Measurements from ENCODE around the gene IBA57. TPM values are rescaled to one million over a fixed set of nuclear protein-coding genes. Genes with fewer than 3 reads are reported as not detected.
A peak's percentile ranks its signal among the peaks of the same experiment; 100 is the strongest.

Gene IBA57
- total RNA-seq, 4 donors from 2014 or later, result 4.9 to 15.7 (median 12.3) TPM

- H3K9me3 ChIP-seq, result no peaks in the 10 kb centered on the region
- in situ Hi-C loops (cut with MboI; ENCODE audit: low sequenced_read_pairs in 4 of 4), result no loop called here
- ATAC-seq (no peak), DNase-seq (peak in 1 of 2 donors; percentile 7)
- intact Hi-C loops (cut with DNase I; ENCODE audit: low total_unique reads), result no loop called here
- TF ChIP-seq CTCF (IDR thresholded peaks at IDR 0.05 in 4 of 5, conservative IDR thresholded peaks at IDR 0.05 in 1 of 5) (no peak), POLR2A (IDR thresholded peaks at IDR 0.05) (no peak)
- peaks cover 0 to 30% of the 10 kb centered on the region in 2 donors for H3K36me3 ChIP-seq
- peaks cover 11 to 18% of the 10 kb centered on the region in 2 donors for H3K4me1 ChIP-seq
- H3K27me3 ChIP-seq, result no peaks in the 10 kb centered on the region
- peak overlapping the region in 1 of 4 donors; percentile 66 for H3K27ac ChIP-seq
- no peak overlapping the region for H3K4me3 ChIP-seq
Observed at GRCh38 chr1:228147768-228148167, 17.8 kb upstream of the IBA57 start.

- Histone ChIP-seq H3K27me3 (no peaks in the 10 kb centered on the region), H3K9me3 (no peaks in the 10 kb centered on the region), H3K4me1 (peaks cover 6 to 13% of the 10 kb centered on the region in 2 donors), H3K36me3 (peaks cover 0 to 30% of the 10 kb centered on the region in 2 donors), H3K27ac (peak overlapping the region in 3 of 4 donors; percentile 56 to 70 (median 66)), H3K4me3 (no peak overlapping the region)
- intact Hi-C loops (cut with DNase I; ENCODE audit: low total_unique reads) (no loop called here), in situ Hi-C loops (cut with MboI; ENCODE audit: low sequenced_read_pairs in 4 of 4) (no loop called here)
- ATAC-seq, result no peak
- no peak for TF ChIP-seq CTCF (IDR thresholded peaks at IDR 0.05 in 4 of 5, conservative IDR thresholded peaks at IDR 0.05 in 1 of 5)
- no peak for TF ChIP-seq POLR2A (IDR thresholded peaks at IDR 0.05)
- peak in 1 of 2 donors; percentile 8 for DNase-seq
Observed at GRCh38 chr1:228148196-228148861, 17.3 kb upstream of the IBA57 start.

- no peaks in the 10 kb centered on the region for H3K9me3 ChIP-seq
Observed at GRCh38 chr1:228148935-228149405, 16.6 kb upstream of the IBA57 start.

GRCh38 chr1:228149406-228150119 lies 16.0 kb upstream of the IBA57 start, which contains the start of gene GJC2:
GJC2 (plus strand) TSS chr1:228149930; CDS start chr1:228157759, 7,829 bp downstream.
- ATAC-seq (peak in 1 of 2 donors; percentile 41), DNase-seq (peak in 1 of 2 donors; percentile 25)
- Histone ChIP-seq H3K9me3 (no peaks in the 10 kb centered on the region), H3K36me3 (peaks cover 0 to 30% of the 10 kb centered on the region in 2 donors), H3K4me3 (no peak within 1 kb of the TSS), H3K27ac (peak within 1 kb of the TSS; percentile 56 to 70 (median 65)), H3K27me3 (no peaks in the 10 kb centered on the region), H3K4me1 (peaks cover 0 to 4% of the 10 kb centered on the region in 2 donors)
- TF ChIP-seq CTCF (IDR thresholded peaks at IDR 0.05 in 4 of 5, conservative IDR thresholded peaks at IDR 0.05 in 1 of 5) (no peak), POLR2A (IDR thresholded peaks at IDR 0.05) (no peak)
- in situ Hi-C loops (cut with MboI; ENCODE audit: low sequenced_read_pairs in 4 of 4), result no loop called here
- intact Hi-C loops (cut with DNase I; ENCODE audit: low total_unique reads), result no loop called here

More at GRCh38 chr1:228148935-228149405, 16.6 kb upstream of the IBA57 start:
- Histone ChIP-seq H3K27me3 (no peaks in the 10 kb centered on the region), H3K27ac (peak overlapping the region; percentile 56 to 70 (median 65)), H3K4me3 (no peak overlapping the region), H3K4me1 (peaks cover 0 to 9% of the 10 kb centered on the region in 2 donors), H3K36me3 (peaks cover 0 to 30% of the 10 kb centered on the region in 2 donors)
- intact Hi-C loops (cut with DNase I; ENCODE audit: low total_unique reads) (no loop called here), in situ Hi-C loops (cut with MboI; ENCODE audit: low sequenced_read_pairs in 4 of 4) (no loop called here)
- DNase-seq (peak in 1 of 2 donors; percentile 6), ATAC-seq (no peak)
- TF ChIP-seq CTCF (IDR thresholded peaks at IDR 0.05 in 4 of 5, conservative IDR thresholded peaks at IDR 0.05 in 1 of 5), result no peak
- no peak for TF ChIP-seq POLR2A (IDR thresholded peaks at IDR 0.05)
